ENCODE results near the gene DCTD.

Gene DCTD

GRCh38 chr4:182938205-182938645, 21.0 kb upstream of the DCTD start:
- DNase-seq (ENCODE audit: low spot score) = peak; percentile 75
- TF ChIP-seq CTCF (IDR thresholded peaks at IDR 0.05; ENCODE audit: extremely low read depth, missing control alignments) = peak; percentile 74

GRCh38 chr4:182937268-182938204, 20.4 kb upstream of the DCTD start:
- no peak for TF ChIP-seq CTCF (IDR thresholded peaks at IDR 0.05; ENCODE audit: extremely low read depth, missing control alignments)
- DNase-seq (ENCODE audit: low spot score) = no peak

- TF ChIP-seq CTCF (IDR thresholded peaks at IDR 0.05; ENCODE audit: extremely low read depth, missing control alignments) = no peak
- no peak for DNase-seq (ENCODE audit: low spot score)
Observed at GRCh38 chr4:182932651-182933050, 15.5 kb upstream of the DCTD start.

GRCh38 chr4:182931691-182932345, 14.6 kb upstream of the DCTD start:
- TF ChIP-seq CTCF (IDR thresholded peaks at IDR 0.05; ENCODE audit: extremely low read depth, missing control alignments) = no peak
- DNase-seq (ENCODE audit: low spot score) = no peak

GRCh38 chr4:182930889-182931288, 13.7 kb upstream of the DCTD start:
- no peak for TF ChIP-seq CTCF (IDR thresholded peaks at IDR 0.05; ENCODE audit: extremely low read depth, missing control alignments)
- DNase-seq (ENCODE audit: low spot score) = no peak

GRCh38 chr4:182929296-182929695, 12.1 kb upstream of the DCTD start:
- no peak for TF ChIP-seq CTCF (IDR thresholded peaks at IDR 0.05; ENCODE audit: extremely low read depth, missing control alignments)
- no peak for DNase-seq (ENCODE audit: low spot score)

- no peak for DNase-seq (ENCODE audit: low spot score)
- no peak for TF ChIP-seq CTCF (IDR thresholded peaks at IDR 0.05; ENCODE audit: extremely low read depth, missing control alignments)
Observed at GRCh38 chr4:182928061-182928460, 10.9 kb upstream of the DCTD start.

All from GM20000 (cell line).